ENCODE data around the gene TMTC3.

TMTC3 gene

DNA sequence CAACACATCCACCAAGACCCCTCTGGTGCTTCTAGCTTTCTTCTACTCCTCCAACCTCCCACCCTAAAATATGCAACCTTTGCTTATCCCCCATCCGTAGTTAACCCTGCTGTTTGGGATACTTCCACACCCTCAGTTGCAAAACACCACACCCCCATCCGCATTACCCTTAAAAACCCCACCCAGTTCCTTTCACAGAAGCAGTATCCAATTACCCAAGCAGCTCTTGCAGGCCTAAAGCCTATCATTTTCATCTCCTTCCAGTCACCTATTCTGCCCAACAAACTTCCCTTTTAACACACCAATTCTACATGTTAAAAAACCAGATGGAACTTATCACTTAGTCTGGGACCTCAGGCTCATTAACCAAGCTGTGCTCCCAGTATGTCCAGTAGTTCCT lies 88.2 kb downstream of the TMTC3 start:
- no peak for DNase-seq (ENCODE audit: low spot score)
- TF ChIP-seq, protein P1, sequence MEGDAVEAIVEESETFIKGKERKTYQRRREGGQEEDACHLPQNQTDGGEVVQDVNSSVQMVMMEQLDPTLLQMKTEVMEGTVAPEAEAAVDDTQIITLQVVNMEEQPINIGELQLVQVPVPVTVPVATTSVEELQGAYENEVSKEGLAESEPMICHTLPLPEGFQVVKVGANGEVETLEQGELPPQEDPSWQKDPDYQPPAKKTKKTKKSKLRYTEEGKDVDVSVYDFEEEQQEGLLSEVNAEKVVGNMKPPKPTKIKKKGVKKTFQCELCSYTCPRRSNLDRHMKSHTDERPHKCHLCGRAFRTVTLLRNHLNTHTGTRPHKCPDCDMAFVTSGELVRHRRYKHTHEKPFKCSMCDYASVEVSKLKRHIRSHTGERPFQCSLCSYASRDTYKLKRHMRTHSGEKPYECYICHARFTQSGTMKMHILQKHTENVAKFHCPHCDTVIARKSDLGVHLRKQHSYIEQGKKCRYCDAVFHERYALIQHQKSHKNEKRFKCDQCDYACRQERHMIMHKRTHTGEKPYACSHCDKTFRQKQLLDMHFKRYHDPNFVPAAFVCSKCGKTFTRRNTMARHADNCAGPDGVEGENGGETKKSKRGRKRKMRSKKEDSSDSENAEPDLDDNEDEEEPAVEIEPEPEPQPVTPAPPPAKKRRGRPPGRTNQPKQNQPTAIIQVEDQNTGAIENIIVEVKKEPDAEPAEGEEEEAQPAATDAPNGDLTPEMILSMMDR (IDR thresholded peaks at IDR 0.05), result no peak

DNA sequence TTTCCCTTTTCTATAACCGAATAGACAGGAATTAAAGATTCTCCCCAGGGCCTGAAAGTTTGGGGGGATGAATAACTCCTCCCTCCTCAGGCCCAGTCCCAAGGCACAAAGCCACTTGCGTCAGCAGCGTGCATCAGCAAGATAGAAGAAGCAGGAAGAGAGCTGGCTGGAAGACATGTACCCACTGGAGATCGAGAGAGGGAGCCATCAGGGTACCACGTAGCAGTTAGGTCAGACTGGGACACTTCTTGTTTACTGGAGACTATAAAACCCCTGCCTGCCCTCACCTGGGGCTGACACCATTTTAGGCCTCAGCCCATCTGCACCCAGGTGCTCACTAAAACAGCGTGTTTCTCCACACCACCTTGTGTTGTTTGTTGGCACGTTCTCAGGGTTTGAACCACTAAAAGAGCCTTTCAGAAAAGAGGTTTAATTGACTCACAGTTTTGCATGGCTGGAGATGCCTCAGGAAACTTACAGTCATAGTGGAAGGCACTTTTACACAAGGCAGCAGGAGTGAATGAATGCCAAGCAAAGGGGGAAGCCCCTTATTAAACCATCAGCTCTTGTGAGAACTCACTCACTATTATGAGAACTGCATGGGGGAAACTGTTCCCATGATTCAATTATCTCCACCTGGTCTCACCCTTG lies 93.2 kb downstream of the TMTC3 start:
- no peak for DNase-seq (ENCODE audit: low spot score)
- TF ChIP-seq, protein P1 (IDR thresholded peaks at IDR 0.05), result no peak
- Histone ChIP-seq H3K27ac (no peak overlapping the region), H3K4me3 (no peak overlapping the region)

More for the DNA sequence above, 88.2 kb downstream of the TMTC3 start:
- no peak overlapping the region for H3K27ac ChIP-seq
- no peak overlapping the region for H3K4me3 ChIP-seq

GRCh38 chr12:88237954-88238353 lies 95.8 kb downstream of the TMTC3 start:
- TF ChIP-seq, protein P1 (IDR thresholded peaks at IDR 0.05), result no peak
- no peak for DNase-seq (ENCODE audit: low spot score)
- no peak overlapping the region for H3K4me3 ChIP-seq
- H3K27ac ChIP-seq, result no peak overlapping the region

DNA sequence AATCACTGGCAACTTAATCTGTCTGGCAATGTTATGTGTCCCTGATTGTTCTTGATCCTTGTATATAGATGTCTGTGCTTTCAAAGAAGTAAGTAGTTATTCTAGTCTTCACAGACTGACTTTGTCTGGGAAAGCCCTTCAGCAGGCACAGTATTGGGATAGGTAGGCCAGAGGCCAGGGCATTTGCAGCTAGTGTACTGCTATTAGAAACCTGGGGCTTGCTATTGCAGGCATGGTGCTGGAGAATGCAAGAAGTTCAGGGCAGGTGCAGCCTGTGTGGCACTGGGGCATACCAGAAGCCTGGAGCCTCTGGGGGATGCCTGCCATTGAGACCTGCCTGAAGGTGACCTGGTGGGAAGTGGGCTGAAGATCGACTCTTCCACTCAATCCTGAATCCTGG lies 96.3 kb downstream of the TMTC3 start:
- TF ChIP-seq, protein P1 (IDR thresholded peaks at IDR 0.05), result no peak
- Histone ChIP-seq H3K27ac (no peak overlapping the region), H3K4me3 (no peak overlapping the region)
- no peak for DNase-seq (ENCODE audit: low spot score)

DNA sequence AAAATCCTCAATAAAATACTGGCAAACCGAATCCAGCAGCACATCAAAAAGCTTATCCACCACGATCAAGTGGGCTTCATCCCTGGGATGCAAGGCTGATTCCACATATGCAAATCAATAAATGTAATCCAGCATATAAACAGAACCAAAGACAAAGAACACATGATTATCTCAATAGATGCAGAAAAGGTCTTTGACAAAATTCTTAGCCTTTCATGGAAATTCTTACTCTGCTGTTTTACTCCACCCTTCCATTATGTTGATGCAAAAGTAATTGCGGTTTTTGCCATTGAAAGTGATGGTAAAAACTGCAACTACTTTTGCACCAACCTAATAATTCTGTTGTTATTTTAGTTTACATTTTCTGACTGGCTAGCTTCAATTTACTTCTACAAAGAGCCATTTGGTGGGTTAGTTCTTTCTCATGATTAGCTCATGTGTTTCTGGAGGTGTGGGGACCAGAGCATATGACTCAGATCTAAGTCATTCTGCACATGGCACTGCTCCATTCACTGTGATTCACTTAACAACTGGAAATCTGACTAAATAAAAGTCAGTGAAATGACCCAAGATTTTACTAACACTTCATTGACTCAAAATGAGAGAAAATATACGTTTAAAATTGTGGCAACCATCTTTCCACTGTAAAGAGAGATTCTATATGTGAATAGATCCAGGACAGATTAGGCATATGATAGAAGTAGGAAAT lies 99.9 kb downstream of the TMTC3 start:
- TF ChIP-seq, protein P1 (IDR thresholded peaks at IDR 0.05), result no peak
- DNase-seq (ENCODE audit: low spot score), result no peak
- peak overlapping the region in 1 of 2 donors; percentile 59 for H3K27ac ChIP-seq
- H3K4me3 ChIP-seq, result no peak overlapping the region

DNA sequence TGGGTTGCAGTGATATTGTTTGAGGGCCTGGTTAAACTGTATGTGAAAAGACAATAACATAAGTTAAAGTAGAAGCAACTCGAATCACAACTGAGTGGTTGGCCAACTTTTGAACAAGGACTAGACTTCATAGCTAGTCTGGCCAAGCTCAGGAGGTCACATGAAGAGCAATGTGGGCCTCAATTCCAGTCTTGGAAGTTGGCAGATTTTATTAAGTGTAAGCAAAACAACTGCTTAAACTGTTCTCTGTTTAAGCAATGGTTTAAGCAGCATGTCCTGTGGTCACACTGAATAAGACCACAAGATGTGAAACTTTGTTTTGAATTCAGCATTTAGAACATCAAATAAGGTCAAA lies 100.4 kb downstream of the TMTC3 start:
- DNase-seq (ENCODE audit: low spot score), result no peak

More for the DNA sequence above, 100.4 kb downstream of the TMTC3 start:
- peak overlapping the region in 1 of 2 donors; percentile 59 for H3K27ac ChIP-seq
- TF ChIP-seq, protein P1 (IDR thresholded peaks at IDR 0.05), result no peak
- no peak overlapping the region for H3K4me3 ChIP-seq

Data from coronary artery (tissue), 2 donors.